ENCODE data around the gene AHDC1.

Gene AHDC1

GRCh38 chr1:27535386-27535785 lies 68.6 kb downstream of the AHDC1 start:
- no peak for TF ChIP-seq CTCF (IDR thresholded peaks at IDR 0.05; ENCODE audit: low read depth, low read length)
- DNase-seq (ENCODE audit: extremely low read depth, low read depth), result no peak

- no peak for DNase-seq (ENCODE audit: extremely low read depth, low read depth)
- no peak for TF ChIP-seq CTCF (IDR thresholded peaks at IDR 0.05; ENCODE audit: low read depth, low read length)
Measured at GRCh38 chr1:27531959-27532685, 71.8 kb downstream of the AHDC1 start.

- no peak for TF ChIP-seq CTCF (IDR thresholded peaks at IDR 0.05; ENCODE audit: low read depth, low read length)
- DNase-seq (ENCODE audit: extremely low read depth, low read depth), result no peak
Measured at GRCh38 chr1:27530192-27530591, 73.8 kb downstream of the AHDC1 start.

GRCh38 chr1:27529704-27530018 lies 74.3 kb downstream of the AHDC1 start:
- TF ChIP-seq CTCF (IDR thresholded peaks at IDR 0.05; ENCODE audit: low read depth, low read length), result no peak
- no peak for DNase-seq (ENCODE audit: extremely low read depth, low read depth)

- TF ChIP-seq CTCF (IDR thresholded peaks at IDR 0.05; ENCODE audit: low read depth, low read length), result no peak
- no peak for DNase-seq (ENCODE audit: extremely low read depth, low read depth)
Measured at GRCh38 chr1:27528818-27529703, 74.9 kb downstream of the AHDC1 start.

- no peak for DNase-seq (ENCODE audit: extremely low read depth, low read depth)
Measured at GRCh38 chr1:27527890-27528817, 75.8 kb downstream of the AHDC1 start.

More at GRCh38 chr1:27527890-27528817, 75.8 kb downstream of the AHDC1 start:
- TF ChIP-seq CTCF (IDR thresholded peaks at IDR 0.05; ENCODE audit: low read depth, low read length), result no peak

Measured in AG09319 (cell line).